ENCODE measurements around the gene MCTP2.

- TF ChIP-seq PRDM4 (CRISPR knock-in tag; IDR thresholded peaks at IDR 0.05; ENCODE audit: borderline replicate concordance), result no peak
- no peak for TF ChIP-seq ZNF549 (CRISPR knock-in tag; IDR thresholded peaks at IDR 0.05)
- no peak for TF ChIP-seq SMARCC2 (IDR thresholded peaks at IDR 0.05)
- TF ChIP-seq ZBTB1 (CRISPR knock-in tag; IDR thresholded peaks at IDR 0.05; ENCODE audit: borderline replicate concordance), result no peak
- no peak for TF ChIP-seq DMAP1 (CRISPR knock-in tag; IDR thresholded peaks at IDR 0.05)
- no peak for TF ChIP-seq ZNF589 (CRISPR knock-in tag; conservative IDR thresholded peaks at IDR 0.05)
- no peak for TF ChIP-seq TRAFD1 (CRISPR knock-in tag; IDR thresholded peaks at IDR 0.05; ENCODE audit: borderline replicate concordance)
- TF ChIP-seq CEBPG (CRISPR knock-in tag; IDR thresholded peaks at IDR 0.05), result no peak
Measured at GRCh38 chr15:94272251-94272898, 41.0 kb downstream of the MCTP2 start.

Measured in HepG2 (cell line).